ENCODE measurements around the gene TNK2. TPM values are rescaled to one million over a fixed set of nuclear protein-coding genes. Genes with fewer than 3 reads are reported as not detected.

Gene TNK2
- total RNA-seq, 4 donors from 2014 or later: 18.4 to 45.7 (median 42.8) TPM

DNA sequence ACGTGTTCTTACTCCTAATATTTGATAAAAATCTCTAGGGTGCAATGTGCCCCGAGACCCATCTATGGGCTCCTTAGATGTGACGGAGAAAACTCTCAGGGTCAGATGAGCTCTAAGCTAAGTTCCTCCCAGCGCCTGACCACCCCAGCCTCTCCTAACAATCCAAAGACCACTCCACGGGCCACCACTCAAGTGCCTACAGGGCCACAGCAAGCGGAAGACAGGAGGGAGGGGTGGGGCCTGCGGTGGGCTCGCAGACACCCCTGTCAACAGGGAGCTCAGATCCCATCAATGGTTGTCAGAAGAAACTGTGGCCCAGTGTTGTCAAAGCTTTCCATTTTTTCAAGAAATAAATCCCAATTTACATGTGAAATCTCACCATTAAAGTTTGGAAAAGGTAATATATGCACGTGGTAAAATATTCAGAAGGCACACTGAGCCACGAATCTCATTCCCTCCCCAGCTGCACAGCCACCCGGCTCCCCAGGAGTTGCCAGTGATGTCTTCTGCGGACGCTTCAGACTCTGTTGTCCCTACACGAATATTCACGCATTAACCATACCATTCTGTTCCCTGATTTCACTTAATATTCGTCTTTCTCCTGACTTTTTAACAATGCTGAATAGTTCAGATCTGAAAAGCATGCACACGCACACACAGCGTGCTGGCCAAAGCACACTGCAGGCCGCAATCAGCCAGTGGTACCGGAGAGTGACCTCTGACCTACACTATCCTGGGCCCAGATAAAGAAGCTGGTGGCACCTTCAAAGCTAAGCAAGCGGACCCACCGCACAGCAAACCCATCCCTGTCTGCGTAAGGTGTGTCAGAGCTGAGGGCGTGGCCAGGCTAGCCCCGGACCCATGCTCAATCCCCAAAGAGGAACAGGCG lies 19.1 kb downstream of the TNK2 start:
- Histone ChIP-seq H3K27ac (peak overlapping the region in 2 of 4 donors; percentile 19 to 39), H3K4me1 (peaks cover 14 to 71% (median 17%) of the 10 kb centered on the region in 3 donors), H3K9me3 (no peaks in the 10 kb centered on the region), H3K36me3 (peaks cover 0 to 53% (median 5%) of the 10 kb centered on the region in 3 donors), H3K4me3 (no peak overlapping the region), H3K27me3 (no peaks in the 10 kb centered on the region)
- intact Hi-C loops (cut with DNase I): no loop called here
- TF ChIP-seq CTCF (IDR thresholded peaks at IDR 0.05): no peak
- TF ChIP-seq POLR2A (IDR thresholded peaks at IDR 0.05): no peak
- 82 to 91% methylated on average over 12 to 24 of the region's 26 CpGs for WGBS, 2 donors
- DNase-seq: no peak

DNA sequence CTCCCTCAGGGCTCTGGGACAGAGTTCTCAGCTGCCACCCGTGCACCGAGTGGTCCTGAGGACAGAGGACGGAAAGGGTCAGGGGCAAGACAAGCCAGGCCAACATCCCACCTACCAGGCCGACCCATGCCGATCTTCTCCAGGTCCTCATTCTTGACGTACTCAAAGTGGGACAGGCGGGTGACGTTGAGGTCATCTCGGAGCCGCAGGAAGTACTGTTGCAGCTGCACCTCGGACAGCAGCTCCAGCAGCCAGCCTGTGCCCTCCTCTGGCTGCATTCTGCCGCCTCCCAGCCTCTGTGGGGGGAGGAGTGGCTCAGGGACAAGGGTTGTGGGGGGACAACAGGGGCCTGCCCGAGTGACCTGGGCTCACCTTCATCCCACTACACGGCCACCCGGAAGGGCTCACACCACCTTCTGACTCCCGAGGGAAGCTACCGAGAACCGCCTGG lies 20.0 kb downstream of the TNK2 start:
- no peaks in the 10 kb centered on the region for H3K27me3 ChIP-seq
- 93 to 94% methylated on average over 7 to 9 of the region's 18 CpGs for WGBS, 2 donors
- TF ChIP-seq POLR2A (IDR thresholded peaks at IDR 0.05) (no peak), CTCF (IDR thresholded peaks at IDR 0.05) (no peak)
- H3K36me3 ChIP-seq: peaks cover under 1 to 62% (median 7%) of the 10 kb centered on the region in 3 donors
- H3K9me3 ChIP-seq: no peaks in the 10 kb centered on the region
- no peak overlapping the region for H3K4me3 ChIP-seq
- intact Hi-C loops (cut with DNase I): no loop called here
- peaks cover 5 to 62% (median 12%) of the 10 kb centered on the region in 3 donors for H3K4me1 ChIP-seq
- H3K27ac ChIP-seq: no peak overlapping the region
- DNase-seq: no peak

DNA sequence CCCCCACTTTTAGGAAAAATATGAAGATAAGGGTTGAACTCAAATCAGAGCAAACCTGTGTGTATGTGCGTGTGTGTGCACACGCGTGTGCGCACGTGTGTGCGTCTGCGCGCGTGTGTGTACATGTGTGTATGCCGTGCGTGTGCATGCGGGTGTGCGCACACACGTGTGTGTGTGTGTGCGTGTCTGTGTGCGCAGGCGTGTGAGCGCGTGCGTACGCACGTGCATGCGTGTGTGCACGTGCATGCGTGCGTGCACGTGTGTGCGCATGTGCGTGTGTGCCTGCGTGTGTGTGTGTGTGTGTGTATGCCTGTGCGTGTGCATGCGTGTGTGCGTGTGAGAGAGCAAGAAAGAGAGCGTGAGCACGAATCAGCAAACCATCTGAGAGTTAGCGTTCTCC lies 20.7 kb downstream of the TNK2 start:
- Histone ChIP-seq H3K27me3 (no peaks in the 10 kb centered on the region), H3K9me3 (no peaks in the 10 kb centered on the region), H3K4me1 (peaks cover 0 to 56% (median 7%) of the 10 kb centered on the region in 3 donors), H3K27ac (no peak overlapping the region), H3K36me3 (peaks cover 7 to 69% (median 7%) of the 10 kb centered on the region in 3 donors), H3K4me3 (no peak overlapping the region)
- intact Hi-C loops (cut with DNase I): no loop called here
- 90 to 93% methylated on average over 36 of the region's 36 CpGs for WGBS, 2 donors
- DNase-seq: no peak
- no peak for TF ChIP-seq CTCF (IDR thresholded peaks at IDR 0.05)
- TF ChIP-seq POLR2A (IDR thresholded peaks at IDR 0.05): no peak

- intact Hi-C loops (cut with DNase I): no loop called here
- TF ChIP-seq POLR2A (IDR thresholded peaks at IDR 0.05) (no peak), CTCF (IDR thresholded peaks at IDR 0.05) (no peak)
- no peak for DNase-seq
- no peak overlapping the region for H3K4me3 ChIP-seq
- peak overlapping the region in 3 of 4 donors; percentile 60 to 65 (median 64) for H3K27ac ChIP-seq
- H3K9me3 ChIP-seq: no peaks in the 10 kb centered on the region
- H3K4me1 ChIP-seq: peaks cover 0 to 43% (median 2%) of the 10 kb centered on the region in 3 donors
- 83 to 85% methylated on average over 20 to 26 of the region's 34 CpGs for WGBS, 2 donors
- H3K36me3 ChIP-seq: peaks cover 15 to 72% (median 15%) of the 10 kb centered on the region in 3 donors
- H3K27me3 ChIP-seq: no peaks in the 10 kb centered on the region
Measured at GRCh38 chr3:195886181-195887141, 21.9 kb downstream of the TNK2 start.

Data from esophagus squamous epithelium (tissue), 5 donors.